ENCODE measurements around the gene CIROP.

CIROP gene

GRCh38 chr14:23104591-23105347 lies at the start of gene CIROP:
TSS of gene CIROP (minus strand) at chr14:23104989. CDS start at chr14:23104920, 69 bp downstream.
- peak within 1 kb of the TSS in 1 of 11 experiments; percentile 4; a peak in 2 of 22 replicates for H3K27ac ChIP-seq
- H3K27me3 ChIP-seq, result no peaks in the 10 kb centered on the region
- H3K9me3 ChIP-seq (replicated peaks in 1 of 11), result peaks cover 0 to 17% (median 12%) of the 10 kb centered on the region in 11 experiments; a peak in 18 of 22 replicates
- H3K4me1 ChIP-seq, result peaks cover 10 to 46% (median 16%) of the 10 kb centered on the region in 10 experiments; a peak in 19 of 20 replicates
- TF ChIP-seq Cebpa-rat (IDR thresholded peaks at IDR 0.05), result no peak
- H3K9ac ChIP-seq, result peak within 1 kb of the TSS in 1 of 11 experiments; percentile 45; a peak in 1 of 22 replicates
- peaks cover 0 to 29% (median 14%) of the 10 kb centered on the region in 11 experiments; a peak in 12 of 22 replicates for H4K20me1 ChIP-seq
- H3K4me3 ChIP-seq, result no peak within 1 kb of the TSS
- peaks cover 0 to 6% (median 0%) of the 10 kb centered on the region in 11 experiments; a peak in 6 of 22 replicates for H3K36me3 ChIP-seq
- H3K4me2 ChIP-seq, result peak within 1 kb of the TSS in 5 of 11 experiments; percentile 15 to 63 (median 56); a peak in 8 of 22 replicates

GRCh38 chr14:23153851-23154796 lies 49.3 kb upstream of the CIROP start:
- Histone ChIP-seq H3K36me3 (peaks cover 0 to 8% (median 0%) of the 10 kb centered on the region in 11 experiments; a peak in 1 of 22 replicates), H3K9me3 (replicated peaks in 1 of 11) (no peaks in the 10 kb centered on the region), H3K27ac (peak overlapping the region in 5 of 11 experiments; percentile 30 to 86 (median 80); a peak in 10 of 22 replicates), H3K4me1 (peaks cover 13 to 100% (median 19%) of the 10 kb centered on the region in 10 experiments), H3K9ac (peak overlapping the region in 4 of 11 experiments; percentile 48 to 79 (median 75); a peak in 8 of 22 replicates), H3K4me2 (peak overlapping the region; percentile 45 to 92 (median 56)), H4K20me1 (no peaks in the 10 kb centered on the region), H3K4me3 (peak overlapping the region in 4 of 10 experiments; percentile 22 to 50 (median 40); a peak in 6 of 20 replicates), H3K27me3 (no peaks in the 10 kb centered on the region)
- no peak for TF ChIP-seq Cebpa-rat (IDR thresholded peaks at IDR 0.05)

- no peak for TF ChIP-seq Cebpa-rat (IDR thresholded peaks at IDR 0.05)
- no peaks in the 10 kb centered on the region; a peak in 1 of 22 replicates for H4K20me1 ChIP-seq
- peaks cover 0 to 27% (median 0%) of the 10 kb centered on the region in 11 experiments; a peak in 4 of 22 replicates for H3K36me3 ChIP-seq
- H3K4me1 ChIP-seq, result peaks cover 13 to 86% (median 19%) of the 10 kb centered on the region in 10 experiments
- H3K4me3 ChIP-seq, result no peak overlapping the region
- peak overlapping the region in 2 of 11 experiments; percentile 89 to 92; a peak in 4 of 22 replicates for H3K4me2 ChIP-seq
- no peak overlapping the region for H3K27ac ChIP-seq
- H3K9ac ChIP-seq, result no peak overlapping the region
- H3K27me3 ChIP-seq, result no peaks in the 10 kb centered on the region
- no peaks in the 10 kb centered on the region for H3K9me3 ChIP-seq (replicated peaks in 1 of 11)
Measured at GRCh38 chr14:23151342-23151741, 46.6 kb upstream of the CIROP start.

GRCh38 chr14:23149745-23150144 lies 45.0 kb upstream of the CIROP start:
- Histone ChIP-seq H3K36me3 (peaks cover 0 to 31% (median 0%) of the 10 kb centered on the region in 11 experiments; a peak in 4 of 22 replicates), H3K27me3 (no peaks in the 10 kb centered on the region), H3K27ac (no peak overlapping the region), H3K4me1 (peaks cover 8 to 76% (median 10%) of the 10 kb centered on the region in 10 experiments), H3K9ac (no peak overlapping the region), H3K4me2 (peak overlapping the region in 2 of 11 experiments; percentile 56 to 65; a peak in 4 of 22 replicates), H3K9me3 (replicated peaks in 1 of 11) (no peaks in the 10 kb centered on the region), H4K20me1 (no peaks in the 10 kb centered on the region; a peak in 1 of 22 replicates), H3K4me3 (no peak overlapping the region)
- TF ChIP-seq Cebpa-rat (IDR thresholded peaks at IDR 0.05), result no peak

GRCh38 chr14:23148591-23149249 lies 43.9 kb upstream of the CIROP start:
- Histone ChIP-seq H3K27ac (no peak overlapping the region), H3K4me1 (peaks cover 0 to 65% (median under 1%) of the 10 kb centered on the region in 10 experiments; a peak in 10 of 20 replicates), H3K4me2 (peak overlapping the region in 3 of 11 experiments; percentile 13 to 65 (median 56); a peak in 5 of 22 replicates)

GRCh38 chr14:23147676-23148075 lies 42.9 kb upstream of the CIROP start:
- H3K27ac ChIP-seq, result no peak overlapping the region
- no peaks in the 10 kb centered on the region for H3K9me3 ChIP-seq (replicated peaks in 1 of 11)
- H3K4me2 ChIP-seq, result peak overlapping the region in 1 of 11 experiments; percentile 21; a peak in 1 of 22 replicates
- no peaks in the 10 kb centered on the region; a peak in 1 of 22 replicates for H4K20me1 ChIP-seq
- no peak overlapping the region for H3K9ac ChIP-seq
- peaks cover 0 to 39% (median 0%) of the 10 kb centered on the region in 11 experiments; a peak in 4 of 22 replicates for H3K36me3 ChIP-seq
- TF ChIP-seq Cebpa-rat (IDR thresholded peaks at IDR 0.05), result no peak
- peaks cover 0 to 65% (median 0%) of the 10 kb centered on the region in 10 experiments; a peak in 5 of 20 replicates for H3K4me1 ChIP-seq
- no peak overlapping the region for H3K4me3 ChIP-seq
- no peaks in the 10 kb centered on the region for H3K27me3 ChIP-seq

More at GRCh38 chr14:23148591-23149249, 43.9 kb upstream of the CIROP start:
- H3K27me3 ChIP-seq, result no peaks in the 10 kb centered on the region
- no peaks in the 10 kb centered on the region; a peak in 1 of 22 replicates for H4K20me1 ChIP-seq
- H3K9ac ChIP-seq, result no peak overlapping the region
- H3K36me3 ChIP-seq, result peaks cover 0 to 31% (median 0%) of the 10 kb centered on the region in 11 experiments; a peak in 4 of 22 replicates
- no peak overlapping the region for H3K4me3 ChIP-seq
- TF ChIP-seq Cebpa-rat (IDR thresholded peaks at IDR 0.05), result no peak
- no peaks in the 10 kb centered on the region for H3K9me3 ChIP-seq (replicated peaks in 1 of 11)

- H3K4me3 ChIP-seq, result no peak overlapping the region
- H4K20me1 ChIP-seq, result no peaks in the 10 kb centered on the region; a peak in 1 of 22 replicates
- no peaks in the 10 kb centered on the region for H3K27me3 ChIP-seq
- H3K4me1 ChIP-seq, result peaks cover 0 to 65% (median 0%) of the 10 kb centered on the region in 10 experiments; a peak in 5 of 20 replicates
- no peak overlapping the region for H3K27ac ChIP-seq
- peaks cover 0 to 46% (median 0%) of the 10 kb centered on the region in 11 experiments; a peak in 4 of 22 replicates for H3K36me3 ChIP-seq
- no peaks in the 10 kb centered on the region for H3K9me3 ChIP-seq (replicated peaks in 1 of 11)
- peak overlapping the region in 1 of 11 experiments; percentile 41; a peak in 2 of 22 replicates for H3K4me2 ChIP-seq
- H3K9ac ChIP-seq, result no peak overlapping the region
- no peak for TF ChIP-seq Cebpa-rat (IDR thresholded peaks at IDR 0.05)
Measured at GRCh38 chr14:23146980-23147379, 42.2 kb upstream of the CIROP start.

Data from BLaER1 treated with 17β-estradiol and CSF1 and Interleukin-3, amounts not matched to agents 10 nM and 100 nM (cell line).